Upper lobe of left lung (tissue), 6 donors: Measurements from ENCODE around the gene SH3PXD2A. TPM values are rescaled to one million over a fixed set of nuclear protein-coding genes. Genes with fewer than 3 reads are reported as not detected.
"Not testable (repeated sequence)": the region's sequence is repeated elsewhere in the genome, so short reads cannot be mapped to it uniquely, and the experiment has no call there.

ENCODE experiments used
- ATAC-seq, 2 donors: fragments of 200-7000 bp; cut with Tn5 transposase; one replicate each; pipeline ENCODE4 v1.9.1; 2022; ENCODE audit warnings: mild to moderate bottlenecking in 2 of 2, moderate library complexity in 2 of 2; ENCODE audit not compliant: low FRiP score in 2 of 2
- DNase-seq, 2 donors: peaks; one replicate each; pipeline ENCODE4 v3.0.0-alpha.2; 2019 to 2020
- H3K27ac ChIP-seq, 4 donors: fragments of 200-600 bp; sonication (generic); one replicate each; pipeline ENCODE4 v1.5.1; 2016 to 2019
- H3K27me3 ChIP-seq, 4 donors: fragments of 200-600 bp; sonication (generic); one replicate each; pipeline ENCODE4 v1.5.1; 2017 to 2019
- H3K36me3 ChIP-seq, 4 donors: fragments of 200-600 bp; sonication (generic); one replicate each; pipeline ENCODE4 v1.5.1; 2016 to 2019
- H3K4me1 ChIP-seq, 4 donors: fragments of 200-600 bp; sonication (generic); one replicate each; pipeline ENCODE4 v1.5.1; 2018 to 2019
- H3K4me3 ChIP-seq, 4 donors: fragments of 200-600 bp; sonication (generic); one replicate each; pipeline ENCODE4 v1.5.1; 2017 to 2019; ENCODE audit warnings: mild to moderate bottlenecking in 2 of 4, moderate library complexity in 1 of 4
- H3K9me3 ChIP-seq, 4 donors: fragments of 200-600 bp; sonication (generic); one replicate each; pipeline ENCODE4 v1.5.1; 2018 to 2019
- CTCF ChIP-seq, 6 experiments: fragments of 450-650 bp in 4 of 6; fragments of 200-600 bp in 2 of 6; sonication (generic) in 2 of 6; IDR thresholded peaks; one replicate each; pipeline ENCODE4 v1.5.1; 2016 to 2019; ENCODE audit warnings: antibody characterized with exemption in 6 of 6
- EP300 ChIP-seq, 4 donors: sonication (generic); formaldehyde crosslinking; IDR thresholded peaks; one replicate each; pipeline ENCODE4 v1.5.1; 2017; ENCODE audit warnings: antibody characterized with exemption in 4 of 4, control low read depth in 2 of 4
- POLR2A ChIP-seq, 4 donors: fragments of 450-650 bp; IDR thresholded peaks; one replicate each; pipeline ENCODE4 v1.5.1; 2016 to 2017; ENCODE audit warnings: antibody characterized with exemption in 4 of 4, mild to moderate bottlenecking in 2 of 4
- POLR2AphosphoS5 ChIP-seq, 2 donors: sonication (generic); formaldehyde crosslinking; IDR thresholded peaks; one replicate each; pipeline ENCODE4 v1.5.1; 2017; ENCODE audit warnings: antibody characterized with exemption in 2 of 2
- WGBS, 2 donors: methylation state at CpG; one replicate each; pipeline ENCODE4 v1.1.5; 2017 to 2018; 5-methylcytosine and 5-hydroxymethylcytosine counted together
- total RNA-seq, 6 donors: library from RNA; depleted of rRNA in 4 of 6; stranded (reverse); fragments of >200 nt in 4 of 6; gene quantifications; one replicate each; pipeline versions ENCODE4 v1.1.0 to v1.2.1, GENCODE V29; 2016 to 2021
- donor health status: DM: no; HTN: no; CAD: no; lungs with moderate emphysema.
- donor health status: DM: no; HTN: yes; CAD: no; lungs with severe emphysema.

The SH3PXD2A gene
- total RNA-seq, 6 donors from 2014 or later = 19.6 to 42.2 (median 30.8) TPM

GRCh38 chr10:103731609-103732270 is 123.6 kb downstream of the SH3PXD2A start:
- TF ChIP-seq CTCF (IDR thresholded peaks at IDR 0.05) = no peak
- no peak for TF ChIP-seq EP300 (IDR thresholded peaks at IDR 0.05)
- no peaks in the 10 kb centered on the region for H3K27me3 ChIP-seq
- ATAC-seq = no peak
- no peak overlapping the region for H3K4me3 ChIP-seq
- peaks cover 8 to 23% (median 9%) of the 10 kb centered on the region in 4 donors for H3K4me1 ChIP-seq
- H3K27ac ChIP-seq = peak overlapping the region in 1 of 4 donors; percentile 27
- DNase-seq = no peak
- no peaks in the 10 kb centered on the region for H3K9me3 ChIP-seq
- H3K36me3 ChIP-seq = no peaks in the 10 kb centered on the region
- WGBS, 2 donors = 31 to 38% methylated on average over 3 of the region's 3 CpGs

GRCh38 chr10:103731026-103731425 is 124.3 kb downstream of the SH3PXD2A start:
- ATAC-seq = not testable (repeated sequence)

GRCh38 chr10:103729851-103730250 is 125.5 kb downstream of the SH3PXD2A start:
- WGBS, 2 donors = 80 to 84% methylated on average over 5 of the region's 5 CpGs
- TF ChIP-seq POLR2AphosphoS5 (IDR thresholded peaks at IDR 0.05) = no peak
- no peak for TF ChIP-seq POLR2A (IDR thresholded peaks at IDR 0.05)
- TF ChIP-seq EP300 (IDR thresholded peaks at IDR 0.05) = no peak
- TF ChIP-seq CTCF (IDR thresholded peaks at IDR 0.05) = no peak
- H3K27me3 ChIP-seq = no peaks in the 10 kb centered on the region
- H3K4me1 ChIP-seq = peaks cover 3 to 17% (median 6%) of the 10 kb centered on the region in 4 donors
- no peaks in the 10 kb centered on the region for H3K9me3 ChIP-seq
- no peak overlapping the region for H3K27ac ChIP-seq
- ATAC-seq (no peak), DNase-seq (no peak)
- no peak overlapping the region for H3K4me3 ChIP-seq
- H3K36me3 ChIP-seq = no peaks in the 10 kb centered on the region

More at GRCh38 chr10:103731026-103731425, 124.3 kb downstream of the SH3PXD2A start:
- H3K4me3 ChIP-seq, H3K36me3 ChIP-seq, H3K9me3 ChIP-seq, DNase-seq, H3K27me3 ChIP-seq: not testable (repeated sequence)
- peaks cover 5 to 17% (median 9%) of the 10 kb centered on the region in 4 donors for H3K4me1 ChIP-seq
- WGBS, 2 donors = 87 to 94% methylated on average over 4 of the region's 4 CpGs
- H3K27ac ChIP-seq = peak overlapping the region in 1 of 4 donors; percentile 27

GRCh38 chr10:103727991-103728689 is 127.2 kb downstream of the SH3PXD2A start:
- Histone ChIP-seq H3K27ac (no peak overlapping the region), H3K9me3 (no peaks in the 10 kb centered on the region), H3K4me3 (no peak overlapping the region), H3K36me3 (peaks cover 0 to 8% (median 0%) of the 10 kb centered on the region in 4 donors), H3K27me3 (no peaks in the 10 kb centered on the region), H3K4me1 (peaks cover 0 to 13% (median 4%) of the 10 kb centered on the region in 4 donors)
- DNase-seq = no peak
- 92 to 93% methylated on average over 6 to 7 of the region's 7 CpGs for WGBS, 2 donors
- TF ChIP-seq POLR2AphosphoS5 (IDR thresholded peaks at IDR 0.05) (no peak), EP300 (IDR thresholded peaks at IDR 0.05) (no peak), CTCF (IDR thresholded peaks at IDR 0.05) (no peak), POLR2A (IDR thresholded peaks at IDR 0.05) (no peak)
- ATAC-seq = no peak

- Histone ChIP-seq H3K27ac (no peak overlapping the region), H3K4me1 (peaks cover 0 to 7% (median 4%) of the 10 kb centered on the region in 4 donors), H3K9me3 (no peaks in the 10 kb centered on the region), H3K4me3 (no peak overlapping the region), H3K27me3 (no peaks in the 10 kb centered on the region), H3K36me3 (peaks cover 0 to 10% (median 2%) of the 10 kb centered on the region in 4 donors)
- no peak for TF ChIP-seq EP300 (IDR thresholded peaks at IDR 0.05)
- no peak for TF ChIP-seq POLR2A (IDR thresholded peaks at IDR 0.05)
- TF ChIP-seq CTCF (IDR thresholded peaks at IDR 0.05) = no peak
- no peak for TF ChIP-seq POLR2AphosphoS5 (IDR thresholded peaks at IDR 0.05)
- DNase-seq (no peak), ATAC-seq (peak; percentile 11 to 41)
- 59 to 81% methylated on average over 3 to 14 of the region's 14 CpGs for WGBS, 2 donors
Observed at GRCh38 chr10:103727546-103727963, 127.8 kb downstream of the SH3PXD2A start.
